Neural cell (in vitro differentiated cells): ENCODE data around the gene RUFY2. TPM values are rescaled to one million over a fixed set of nuclear protein-coding genes. Genes with fewer than 3 reads are reported as not detected.

Experiments
- H2AFZ ChIP-seq: fragments of 200-600, 300-800 bp; sonication (generic), shearing (Covaris generic); 2 replicates; pipeline ENCODE4 v1.6.0; 2014; ENCODE audit warnings: low read depth, mild to moderate bottlenecking, antibody characterized with exemption, low read length, moderate library complexity
- H3F3A ChIP-seq: fragments of 200-600 bp; shearing (Covaris generic); 2 replicates; pipeline ENCODE4 v1.6.1; 2016; ENCODE audit warnings: mild to moderate bottlenecking, moderate library complexity, mixed read lengths, antibody characterized with exemption, low read length; ENCODE audit not compliant: insufficient read depth, poor library complexity, severe bottlenecking
- H3K27ac ChIP-seq: fragments of 200-600, 300-800 bp; sonication (generic), shearing (Covaris generic); 2 replicates; pipeline ENCODE4 v1.5.1; 2014; ENCODE audit warnings: mild to moderate bottlenecking, low read length, moderate library complexity
- H3K27me3 ChIP-seq: fragments of 300-800, 200-600 bp; sonication (generic), shearing (Covaris generic); 2 replicates; pipeline ENCODE4 v1.6.0; 2014; ENCODE audit warnings: mild to moderate bottlenecking, low read depth, low read length, moderate library complexity; ENCODE audit not compliant: insufficient read depth
- H3K36me3 ChIP-seq: fragments of 300-800, 200-600 bp; sonication (generic), shearing (Covaris generic); 2 replicates; pipeline ENCODE4 v1.5.1; 2014; ENCODE audit warnings: mild to moderate bottlenecking, antibody characterized with exemption, low read length, moderate library complexity; ENCODE audit not compliant: insufficient read depth
- H3K4me2 ChIP-seq: fragments of 300-800, 200-600 bp; sonication (generic), shearing (Covaris generic); 2 replicates; pipeline ENCODE4 v1.6.0; 2014; ENCODE audit warnings: mild to moderate bottlenecking, low read length
- H3K4me3 ChIP-seq: fragments of 300-800, 200-600 bp; sonication (generic), shearing (Covaris generic); 2 replicates; pipeline ENCODE4 v1.5.1; 2014; ENCODE audit warnings: mild to moderate bottlenecking, low read length, moderate library complexity
- H3K79me2 ChIP-seq: fragments of 200-600 bp; shearing (Covaris generic); replicated peaks from 2 replicates; pipeline ENCODE4 v1.6.0; 2014; ENCODE audit warnings: mild to moderate bottlenecking, low read length, moderate library complexity; ENCODE audit not compliant: insufficient read depth
- H3K9ac ChIP-seq: fragments of 300-800, 200-600 bp; sonication (generic), shearing (Covaris generic); 2 replicates; pipeline ENCODE4 v1.6.1; 2016; ENCODE audit warnings: mild to moderate bottlenecking, low read length, mixed read lengths
- H3K9me2 ChIP-seq: fragments of 200-600 bp; shearing (Covaris generic); 2 replicates; pipeline ENCODE4 v1.6.1; 2016; ENCODE audit warnings: mild to moderate bottlenecking, low read length, mixed read lengths; ENCODE audit not compliant: insufficient read depth
- H3K9me3 ChIP-seq: fragments of 200-600, 300-800 bp; sonication (generic), shearing (Covaris generic); 2 replicates; pipeline ENCODE4 v1.6.1; 2016; ENCODE audit warnings: mild to moderate bottlenecking, mixed run types, low read length, moderate library complexity, mixed read lengths
- H4K20me1 ChIP-seq: fragments of 200-600 bp; shearing (Covaris generic); 2 replicates; pipeline ENCODE4 v1.6.1; 2016; ENCODE audit warnings: mild to moderate bottlenecking, mixed run types; ENCODE audit not compliant: insufficient read depth
- EP300 ChIP-seq: fragments of 450-650 bp; conservative IDR thresholded peaks from 2 replicates; pipeline ENCODE4 v1.6.1; 2014; ENCODE audit warnings: antibody characterized with exemption, mild to moderate bottlenecking, moderate library complexity; ENCODE audit not compliant: poor library complexity, severe bottlenecking
- EZH2 ChIP-seq: fragments of 200-600, 300-800 bp; shearing (Covaris generic), sonication (generic); IDR thresholded peaks from 2 replicates; pipeline ENCODE4 v1.6.1; 2014; ENCODE audit warnings: antibody characterized with exemption, low read length, borderline replicate concordance, mild to moderate bottlenecking; ENCODE audit not compliant: insufficient read depth, poor library complexity, severe bottlenecking
- MXI1 ChIP-seq: fragments of 450-650 bp; conservative IDR thresholded peaks from 2 replicates; pipeline ENCODE4 v1.6.1; 2014; ENCODE audit warnings: antibody characterized with exemption, mild to moderate bottlenecking; ENCODE audit not compliant: poor library complexity, severe bottlenecking
- POLR2AphosphoS5 ChIP-seq: IDR thresholded peaks from 2 replicates; pipeline ENCODE4 v1.6.1; 2012
- RAD21 ChIP-seq: fragments of 450-650 bp; conservative IDR thresholded peaks from 2 replicates; pipeline ENCODE4 v1.6.1; 2014; ENCODE audit warnings: antibody characterized with exemption, mild to moderate bottlenecking, moderate library complexity
- REST ChIP-seq: IDR thresholded peaks from 2 replicates; pipeline ENCODE4 v1.6.1; 2012; ENCODE audit warnings: borderline replicate concordance
- SMC3 ChIP-seq: fragments of 450-650 bp; conservative IDR thresholded peaks from 2 replicates; pipeline ENCODE4 v1.6.1; 2014; ENCODE audit warnings: antibody characterized with exemption, mild to moderate bottlenecking, moderate library complexity; ENCODE audit not compliant: poor library complexity
- TAF1 ChIP-seq: IDR thresholded peaks from 2 replicates; pipeline ENCODE4 v1.6.1; 2012; ENCODE audit warnings: low read depth
- polyA plus RNA-seq: library from polyadenylated mRNA; depleted of rRNA; stranded (reverse); fragments of >200 nt; gene quantifications from 2 replicates; pipeline ENCODE4 v1.2.3, GENCODE V29; 2014
- TF ChIP-seq, protein P1 (sequence below): fragments of 450-650 bp; IDR thresholded peaks from 2 replicates; pipeline ENCODE4 v1.5.1; 2014; ENCODE audit warnings: antibody characterized with exemption, mild to moderate bottlenecking, moderate library complexity; ENCODE audit not compliant: poor library complexity, severe bottlenecking

RUFY2 gene
- polyA plus RNA-seq, 1 donor from 2014 or later = 168 TPM

- Histone ChIP-seq H3K27ac (no peak overlapping the region), H2AFZ (no peak overlapping the region), H3K79me2 (no peaks in the 10 kb centered on the region), H3K4me3 (no peak overlapping the region), H3K9me2 (no peaks in the 10 kb centered on the region), H3K4me2 (no peak overlapping the region), H3K36me3 (no peaks in the 10 kb centered on the region), H3F3A (no peaks in the 10 kb centered on the region), H4K20me1 (no peaks in the 10 kb centered on the region), H3K9me3 (no peaks in the 10 kb centered on the region), H3K9ac (no peak overlapping the region), H3K27me3 (no peaks in the 10 kb centered on the region)
- TF ChIP-seq RAD21 = no peak
- TF ChIP-seq EZH2 = no peak
- TF ChIP-seq SMC3 = no peak
- no peak for TF ChIP-seq POLR2AphosphoS5
- no peak for TF ChIP-seq REST
- TF ChIP-seq, protein P1, sequence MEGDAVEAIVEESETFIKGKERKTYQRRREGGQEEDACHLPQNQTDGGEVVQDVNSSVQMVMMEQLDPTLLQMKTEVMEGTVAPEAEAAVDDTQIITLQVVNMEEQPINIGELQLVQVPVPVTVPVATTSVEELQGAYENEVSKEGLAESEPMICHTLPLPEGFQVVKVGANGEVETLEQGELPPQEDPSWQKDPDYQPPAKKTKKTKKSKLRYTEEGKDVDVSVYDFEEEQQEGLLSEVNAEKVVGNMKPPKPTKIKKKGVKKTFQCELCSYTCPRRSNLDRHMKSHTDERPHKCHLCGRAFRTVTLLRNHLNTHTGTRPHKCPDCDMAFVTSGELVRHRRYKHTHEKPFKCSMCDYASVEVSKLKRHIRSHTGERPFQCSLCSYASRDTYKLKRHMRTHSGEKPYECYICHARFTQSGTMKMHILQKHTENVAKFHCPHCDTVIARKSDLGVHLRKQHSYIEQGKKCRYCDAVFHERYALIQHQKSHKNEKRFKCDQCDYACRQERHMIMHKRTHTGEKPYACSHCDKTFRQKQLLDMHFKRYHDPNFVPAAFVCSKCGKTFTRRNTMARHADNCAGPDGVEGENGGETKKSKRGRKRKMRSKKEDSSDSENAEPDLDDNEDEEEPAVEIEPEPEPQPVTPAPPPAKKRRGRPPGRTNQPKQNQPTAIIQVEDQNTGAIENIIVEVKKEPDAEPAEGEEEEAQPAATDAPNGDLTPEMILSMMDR = no peak
- TF ChIP-seq TAF1 = no peak
- TF ChIP-seq EP300 = no peak
- TF ChIP-seq MXI1 = no peak
These were observed 104.2 kb downstream of the RUFY2 start for GRCh38 chr10:68302871-68303270.

DNA sequence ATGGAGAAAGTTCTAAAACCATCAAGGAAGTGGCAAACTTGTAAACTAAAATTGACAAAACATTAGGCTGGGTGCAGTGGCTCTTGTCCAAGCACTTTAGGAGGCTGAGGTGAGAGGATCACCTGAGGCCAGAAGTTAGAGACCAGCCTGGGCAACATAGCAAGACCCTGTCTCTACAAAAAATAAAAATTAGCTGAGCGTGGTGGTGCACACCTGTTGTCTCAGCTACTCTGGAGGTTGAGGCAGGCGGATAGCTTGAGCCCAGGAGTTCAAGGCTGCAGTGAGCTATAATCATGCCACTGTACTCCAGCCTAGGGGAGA, 104.6 kb downstream of the RUFY2 start:
- H3K9me2 ChIP-seq = no peaks in the 10 kb centered on the region
- H2AFZ ChIP-seq = no peak overlapping the region
- no peak overlapping the region for H3K4me3 ChIP-seq
- H3K79me2 ChIP-seq = no peaks in the 10 kb centered on the region
- H3K9me3 ChIP-seq = no peaks in the 10 kb centered on the region
- H3F3A ChIP-seq = no peaks in the 10 kb centered on the region
- H3K9ac ChIP-seq = no peak overlapping the region
- H3K27me3 ChIP-seq = no peaks in the 10 kb centered on the region
- TF ChIP-seq EZH2 (no peak), MXI1 (no peak), RAD21 (peak; percentile 4), POLR2AphosphoS5 (no peak), SMC3 (no peak), EP300 (no peak)
- TF ChIP-seq, protein P1 = peak; percentile 14
- no peaks in the 10 kb centered on the region for H4K20me1 ChIP-seq
- no peak overlapping the region for H3K4me2 ChIP-seq
- H3K36me3 ChIP-seq = no peaks in the 10 kb centered on the region
- H3K27ac ChIP-seq = no peak overlapping the region
